ENCODE results near the gene XPNPEP1. TPM values are rescaled to one million over a fixed set of nuclear protein-coding genes. Genes with fewer than 3 reads are reported as not detected.

The XPNPEP1 gene
- total RNA-seq, 8 experiments from 2014 or later, result 51.0 to 121 (median 86.3) TPM

DNA sequence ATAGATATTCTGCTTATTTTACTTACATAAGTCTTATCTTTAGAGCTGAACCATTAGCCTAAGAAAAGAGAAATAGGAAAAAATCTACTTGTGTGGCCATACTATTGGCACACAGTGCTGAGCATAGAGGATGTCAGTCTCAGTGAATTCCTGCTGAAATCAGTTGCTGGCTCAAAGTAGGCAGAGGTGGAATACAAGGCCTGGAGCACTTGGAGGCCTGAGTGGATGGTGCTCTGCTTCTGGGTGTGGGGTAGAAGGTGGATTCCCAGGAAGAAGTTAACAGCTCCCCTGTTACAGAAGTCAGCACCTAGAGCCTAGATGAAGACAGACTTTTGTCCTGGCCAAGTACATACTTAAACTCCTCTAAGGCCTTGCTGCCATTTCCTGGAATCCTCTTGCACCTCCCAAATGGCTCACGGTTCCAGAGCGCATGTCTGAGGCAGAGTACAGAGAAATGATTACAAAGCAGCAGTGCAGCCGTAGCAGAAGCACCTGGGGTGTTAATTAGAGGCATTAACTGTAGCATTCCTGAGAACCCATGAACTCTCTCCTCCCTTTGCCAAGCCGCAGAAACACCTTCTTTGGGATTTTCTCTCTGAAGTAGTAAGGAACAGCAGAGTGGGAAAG, 18.0 kb upstream of the XPNPEP1 start:
- no peak overlapping the region for H3K27ac ChIP-seq
- in situ Hi-C loops (cut with MboI; ENCODE audit: low pct_unique_long_range_greater_than_20kb in 2 of 9, low sequenced_read_pairs in 9 of 9, unreplicated experiment in 9 of 9), result no loop called here

DNA sequence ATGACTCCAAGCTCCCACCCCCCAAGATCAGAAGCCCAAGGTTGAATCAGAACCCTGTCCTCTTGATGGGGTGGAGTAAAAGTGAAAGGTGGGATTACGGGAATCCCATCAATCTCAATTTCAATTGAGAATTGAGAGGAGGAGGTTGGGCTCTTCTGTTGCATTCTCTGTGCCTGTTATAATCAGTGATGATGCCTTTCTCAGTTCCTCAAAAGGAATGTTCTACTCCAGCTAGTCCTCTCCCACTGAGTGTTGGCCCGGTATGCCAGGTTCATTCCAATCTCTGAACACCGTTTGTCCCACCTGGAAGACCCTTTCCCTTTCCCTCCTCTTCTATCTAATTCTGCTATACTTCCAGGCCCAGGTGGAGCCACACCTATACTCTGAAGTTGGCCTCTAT, 17.2 kb upstream of the XPNPEP1 start:
- 56 to 100% (median 87%) methylated on average over 1 to 3 of the region's 3 CpGs; no CpG with 5 or more reads in 3 of the 10 experiments for WGBS, 10 experiments
- no peak for ATAC-seq (replicated peaks in 6 of 8)
- Histone ChIP-seq H3K27ac (no peak overlapping the region), H3K4me3 (no peak overlapping the region), H3K4me1 (replicated peaks in 1 of 2) (no peaks in the 10 kb centered on the region)
- in situ Hi-C loops (cut with MboI; ENCODE audit: low pct_unique_long_range_greater_than_20kb in 2 of 9, low sequenced_read_pairs in 9 of 9, unreplicated experiment in 9 of 9), result no loop called here

More for the DNA sequence above, 18.0 kb upstream of the XPNPEP1 start:
- no peaks in the 10 kb centered on the region for H3K4me1 ChIP-seq (replicated peaks in 1 of 2)
- 61 to 82% (median 80%) methylated on average over 2 to 4 of the region's 4 CpGs; no CpG with 5 or more reads in 3 of the 10 experiments for WGBS, 10 experiments
- no peak for ATAC-seq (replicated peaks in 6 of 8)
- no peak overlapping the region for H3K4me3 ChIP-seq

DNA sequence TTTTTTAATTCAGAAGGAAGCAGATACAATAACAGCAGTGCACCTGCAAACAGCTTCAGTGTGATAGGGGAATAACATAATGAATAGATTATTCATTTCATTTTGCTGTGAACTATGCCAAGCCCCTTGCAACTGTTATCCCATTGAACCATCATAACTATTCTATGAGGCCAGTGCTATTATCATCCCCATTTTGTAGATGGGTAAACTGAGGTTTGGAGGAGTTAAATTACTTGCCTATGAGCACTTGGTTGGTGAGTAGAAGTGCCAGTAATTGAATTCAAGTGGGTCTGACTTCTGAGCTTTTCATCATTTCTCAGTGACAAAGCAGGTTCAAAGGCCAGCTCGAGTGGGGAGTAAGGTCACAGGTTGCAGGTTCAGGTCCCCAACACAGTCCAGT, 16.8 kb upstream of the XPNPEP1 start:
- no peak overlapping the region for H3K4me3 ChIP-seq
- in situ Hi-C loops (cut with MboI; ENCODE audit: low pct_unique_long_range_greater_than_20kb in 2 of 9, low sequenced_read_pairs in 9 of 9, unreplicated experiment in 9 of 9), result no loop called here
- H3K27ac ChIP-seq, result no peak overlapping the region
- H3K4me1 ChIP-seq (replicated peaks in 1 of 2), result no peaks in the 10 kb centered on the region
- no peak for ATAC-seq (replicated peaks in 6 of 8)
- WGBS, 10 experiments, result 60 to 100% (median 80%) methylated on average over 1 of the region's 1 CpG; no CpG with 5 or more reads in 7 of the 10 experiments

DNA sequence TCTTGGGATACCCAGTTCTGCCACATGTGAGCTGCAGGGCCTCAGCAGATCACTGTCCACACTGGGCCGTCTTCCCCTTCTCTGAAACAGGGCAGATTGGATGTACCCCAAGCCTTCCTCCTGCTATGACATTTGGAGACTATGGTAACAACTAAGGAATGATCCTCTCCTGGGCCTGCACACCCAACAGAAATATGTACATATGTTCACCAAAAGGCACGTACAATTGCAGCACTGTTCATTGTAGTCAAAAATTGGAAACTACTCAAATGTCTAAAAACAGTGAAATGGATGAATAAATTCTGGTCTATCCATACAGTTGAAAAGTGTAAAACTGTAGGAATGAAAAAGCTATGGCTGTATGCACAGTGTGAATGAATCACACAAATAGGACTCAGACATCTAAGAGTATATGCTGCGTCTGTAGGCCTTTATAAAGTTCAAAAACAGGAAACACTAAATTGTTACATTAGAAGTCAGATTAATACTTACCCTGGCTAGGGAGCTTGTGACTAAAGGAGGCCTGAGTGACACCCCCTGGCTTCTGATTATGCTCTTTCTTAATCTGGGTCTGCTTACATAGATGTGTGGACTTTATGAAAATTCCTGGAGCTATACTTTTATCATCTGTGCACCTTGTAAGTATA, 16.1 kb upstream of the XPNPEP1 start:
- no peak overlapping the region for H3K27ac ChIP-seq
- peak in 3 of 8 experiments; percentile 22 to 58 (median 57) for ATAC-seq (replicated peaks in 6 of 8)
- peaks cover 4 to 6% of the 10 kb centered on the region in 2 donors for H3K4me1 ChIP-seq (replicated peaks in 1 of 2)
- WGBS, 10 experiments, result 0 to 90% (median 72%) methylated on average over 1 to 2 of the region's 3 CpGs; no CpG with 5 or more reads in 1 of the 10 experiments
- in situ Hi-C loops (cut with MboI; ENCODE audit: low pct_unique_long_range_greater_than_20kb in 2 of 9, low sequenced_read_pairs in 9 of 9, unreplicated experiment in 9 of 9), result no loop called here
- no peak overlapping the region for H3K4me3 ChIP-seq

DNA sequence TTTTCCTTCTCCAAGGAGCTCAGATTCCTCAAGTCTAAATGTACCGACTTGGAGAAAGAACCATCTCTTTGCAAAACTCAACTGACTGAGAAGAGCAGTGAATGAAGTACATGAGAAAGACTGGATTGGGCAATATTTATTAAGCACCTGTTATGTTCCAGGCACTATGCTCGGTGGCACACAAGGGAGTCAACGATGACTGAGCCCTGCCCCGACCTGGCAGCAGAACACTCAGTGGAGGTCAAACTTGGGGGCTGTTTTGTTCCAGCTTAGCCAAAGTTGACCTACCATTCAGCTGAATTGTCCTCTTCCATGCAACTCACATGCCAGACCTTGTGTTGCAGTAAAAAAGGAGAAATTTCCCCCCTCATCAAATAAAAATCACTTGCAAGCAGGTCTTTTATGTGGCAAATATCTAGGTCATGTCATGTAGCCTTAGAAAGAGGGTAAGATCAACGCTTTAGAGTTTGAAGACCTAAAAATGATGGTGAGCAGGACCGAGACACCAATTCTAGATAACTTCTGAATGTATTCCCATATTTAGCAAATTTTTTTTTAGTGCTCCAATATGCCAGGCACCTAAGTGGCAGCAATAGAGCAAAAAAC, 14.3 kb upstream of the XPNPEP1 start:
- 71 to 98% (median 88%) methylated on average over 2 to 6 of the region's 6 CpGs; no CpG with 5 or more reads in 1 of the 10 experiments for WGBS, 10 experiments
- ATAC-seq (replicated peaks in 6 of 8), result no peak
- Histone ChIP-seq H3K27ac (no peak overlapping the region), H3K4me3 (no peak overlapping the region), H3K4me1 (replicated peaks in 1 of 2) (peaks cover 6 to 14% of the 10 kb centered on the region in 2 donors)
- in situ Hi-C loops (cut with MboI; ENCODE audit: low pct_unique_long_range_greater_than_20kb in 2 of 9, low sequenced_read_pairs in 9 of 9, unreplicated experiment in 9 of 9), result no loop called here

DNA sequence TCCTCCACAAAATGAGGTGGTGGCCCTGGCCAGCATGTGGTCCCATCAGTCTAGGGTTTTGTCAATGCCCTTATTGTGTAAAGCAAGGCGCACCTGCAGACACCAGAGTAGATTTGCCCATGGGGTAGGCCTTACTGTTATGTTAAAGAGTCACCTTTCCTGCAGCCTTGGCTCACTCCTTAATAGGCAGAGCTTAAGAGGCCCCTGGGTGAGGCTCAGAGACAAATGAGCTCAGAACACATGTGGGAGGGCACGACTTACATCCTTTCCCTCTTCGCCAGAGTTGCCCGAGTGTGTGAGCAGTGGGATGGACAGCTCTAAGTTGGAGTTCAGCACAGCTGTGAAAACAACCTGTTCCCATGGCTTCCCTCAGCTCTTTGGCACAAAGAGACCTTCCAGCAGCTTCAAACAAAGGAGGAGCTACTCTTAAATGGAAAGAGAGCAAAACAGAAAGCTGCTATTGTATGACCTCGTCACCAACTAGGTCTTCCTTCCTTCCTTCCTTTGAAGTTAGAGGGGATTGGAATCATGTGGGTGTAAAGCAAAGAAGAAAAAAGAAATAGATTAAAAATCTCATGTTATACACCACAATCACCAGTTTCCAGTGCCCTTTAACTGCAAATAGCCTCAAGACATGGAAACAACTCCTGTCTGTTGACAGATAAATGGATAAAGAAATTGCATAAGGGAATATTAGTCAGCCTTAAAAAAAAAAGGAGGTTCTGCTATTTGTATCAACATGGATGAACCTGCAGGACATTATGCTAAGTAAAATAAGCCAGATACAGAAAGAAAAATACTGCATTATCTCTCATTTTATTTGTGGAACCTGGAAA, 11.9 kb upstream of the XPNPEP1 start:
- ATAC-seq (replicated peaks in 6 of 8), result peak; percentile 53 to 95 (median 76)
- in situ Hi-C loops (cut with MboI; ENCODE audit: low pct_unique_long_range_greater_than_20kb in 2 of 9, low sequenced_read_pairs in 9 of 9, unreplicated experiment in 9 of 9), result no loop called here
- Histone ChIP-seq H3K4me3 (no peak overlapping the region), H3K27ac (no peak overlapping the region), H3K4me1 (replicated peaks in 1 of 2) (peaks cover 6 to 14% of the 10 kb centered on the region in 2 donors)
- WGBS, 10 experiments, result 0 to 90% (median 35%) methylated on average over 1 to 4 of the region's 5 CpGs; no CpG with 5 or more reads in 1 of the 10 experiments

DNA sequence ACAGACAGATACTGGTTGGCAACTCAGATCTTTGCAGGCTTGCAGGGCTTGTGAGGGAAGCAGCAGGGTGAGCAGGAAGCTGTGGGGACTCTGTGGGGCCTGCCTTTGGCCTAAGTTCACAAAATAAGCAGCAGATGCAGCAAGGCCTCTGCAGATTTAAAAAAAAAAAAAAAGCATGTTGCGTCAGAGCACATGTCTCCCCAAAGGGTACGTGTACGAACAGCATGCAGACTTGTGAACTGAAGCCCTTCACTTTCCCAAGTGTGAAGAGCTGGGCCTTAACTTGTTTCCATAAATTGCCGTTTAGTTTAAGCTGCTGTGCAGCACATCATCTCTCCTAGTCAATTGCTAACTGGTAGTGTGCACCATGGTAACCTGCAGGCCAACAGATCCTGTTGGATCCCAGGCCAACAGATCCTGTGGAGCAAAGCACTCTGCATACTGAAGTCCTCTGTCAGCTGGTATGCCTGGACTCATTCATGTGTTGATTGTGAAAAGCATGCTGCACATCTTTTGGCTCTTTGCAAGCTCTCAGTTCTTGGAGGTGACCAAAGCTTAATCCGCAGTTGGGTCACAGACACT, 10.8 kb upstream of the XPNPEP1 start:
- WGBS, 10 experiments, result 40 to 100% (median 60%) methylated on average over 1 to 5 of the region's 5 CpGs; no CpG with 5 or more reads in 1 of the 10 experiments
- no peak overlapping the region for H3K4me3 ChIP-seq
- H3K27ac ChIP-seq, result no peak overlapping the region
- in situ Hi-C loops (cut with MboI; ENCODE audit: low pct_unique_long_range_greater_than_20kb in 2 of 9, low sequenced_read_pairs in 9 of 9, unreplicated experiment in 9 of 9), result no loop called here
- peak in 5 of 8 experiments; percentile 15 to 67 (median 53) for ATAC-seq (replicated peaks in 6 of 8)
- H3K4me1 ChIP-seq (replicated peaks in 1 of 2), result peaks cover 6 to 14% of the 10 kb centered on the region in 2 donors

DNA sequence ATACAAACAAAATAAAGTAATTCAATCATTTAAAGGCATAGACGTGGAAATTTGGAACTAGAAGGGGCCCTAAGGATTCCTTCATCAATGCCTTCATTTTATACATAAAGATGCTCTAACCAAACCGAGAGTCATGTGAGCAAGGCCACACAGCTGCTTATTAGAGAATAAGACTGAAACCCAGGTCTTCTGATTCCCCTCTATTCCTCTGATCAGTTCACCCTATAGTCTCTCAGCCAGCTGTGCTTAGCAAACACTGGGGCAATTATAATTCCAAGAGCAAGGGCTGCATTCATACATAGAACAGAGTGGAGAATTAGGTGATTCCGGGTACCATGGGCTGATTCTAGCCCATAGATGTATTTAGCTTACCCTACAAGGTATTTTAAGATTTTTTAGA, 9.7 kb upstream of the XPNPEP1 start:
- no peak for ATAC-seq (replicated peaks in 6 of 8)
- in situ Hi-C loops (cut with MboI; ENCODE audit: low pct_unique_long_range_greater_than_20kb in 2 of 9, low sequenced_read_pairs in 9 of 9, unreplicated experiment in 9 of 9), result no loop called here
- Histone ChIP-seq H3K4me1 (replicated peaks in 1 of 2) (peaks cover 6 to 14% of the 10 kb centered on the region in 2 donors), H3K27ac (no peak overlapping the region), H3K4me3 (no peak overlapping the region)
- 20 to 96% (median 82%) methylated on average over 1 to 3 of the region's 3 CpGs; no CpG with 5 or more reads in 4 of the 10 experiments for WGBS, 10 experiments

DNA sequence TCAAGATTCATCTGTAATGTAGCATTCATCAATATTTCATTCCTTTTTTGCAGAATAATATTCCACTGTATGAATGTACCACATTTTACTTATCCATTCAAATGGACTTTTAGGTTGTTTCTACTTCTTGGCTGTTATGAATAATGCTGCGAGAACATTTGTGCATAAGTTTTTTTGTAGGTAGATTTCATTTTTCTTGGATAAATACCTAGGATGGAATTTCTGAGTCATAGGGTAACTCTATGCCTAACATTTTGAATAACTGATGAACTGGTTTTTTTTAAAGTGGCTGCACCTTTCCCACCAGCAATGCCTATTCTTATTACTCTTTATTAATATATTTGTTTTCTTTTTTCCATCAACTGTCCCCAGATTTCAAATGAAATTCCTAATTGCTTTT, 9.1 kb upstream of the XPNPEP1 start:
- no peak for ATAC-seq (replicated peaks in 6 of 8)
- Histone ChIP-seq H3K4me3 (no peak overlapping the region), H3K4me1 (replicated peaks in 1 of 2) (peaks cover 6 to 14% of the 10 kb centered on the region in 2 donors), H3K27ac (no peak overlapping the region)
- 14 to 100% (median 87%) methylated on average over 1 of the region's 1 CpG for WGBS, 10 experiments
- in situ Hi-C loops (cut with MboI; ENCODE audit: low pct_unique_long_range_greater_than_20kb in 2 of 9, low sequenced_read_pairs in 9 of 9, unreplicated experiment in 9 of 9), result no loop called here

DNA sequence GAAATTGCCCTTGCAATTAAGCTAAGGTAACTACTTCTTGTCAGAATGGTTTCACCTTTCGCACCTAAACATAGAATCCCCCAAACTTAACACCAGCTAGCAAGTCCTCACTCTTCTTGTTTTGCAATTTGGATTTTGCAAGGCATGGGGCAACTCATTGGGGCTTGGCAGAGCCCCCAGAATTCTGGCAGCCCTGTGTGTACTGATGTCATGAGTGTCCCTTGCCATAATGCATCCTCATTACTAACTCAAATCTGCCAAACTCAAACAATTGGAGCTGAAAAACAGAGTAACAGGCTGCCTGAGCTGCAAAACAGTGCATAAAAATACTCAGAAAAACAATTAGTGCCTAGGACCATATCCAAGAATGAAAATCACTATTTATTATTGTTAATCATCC, 7.9 kb upstream of the XPNPEP1 start:
- ATAC-seq (replicated peaks in 6 of 8), result no peak
- Histone ChIP-seq H3K4me1 (replicated peaks in 1 of 2) (peaks cover 6 to 14% of the 10 kb centered on the region in 2 donors), H3K27ac (no peak overlapping the region), H3K4me3 (no peak overlapping the region)
- WGBS, 10 experiments, result 86 to 100% (median 100%) methylated on average over 1 of the region's 1 CpG; no CpG with 5 or more reads in 3 of the 10 experiments
- in situ Hi-C loops (cut with MboI; ENCODE audit: low pct_unique_long_range_greater_than_20kb in 2 of 9, low sequenced_read_pairs in 9 of 9, unreplicated experiment in 9 of 9), result no loop called here

DNA sequence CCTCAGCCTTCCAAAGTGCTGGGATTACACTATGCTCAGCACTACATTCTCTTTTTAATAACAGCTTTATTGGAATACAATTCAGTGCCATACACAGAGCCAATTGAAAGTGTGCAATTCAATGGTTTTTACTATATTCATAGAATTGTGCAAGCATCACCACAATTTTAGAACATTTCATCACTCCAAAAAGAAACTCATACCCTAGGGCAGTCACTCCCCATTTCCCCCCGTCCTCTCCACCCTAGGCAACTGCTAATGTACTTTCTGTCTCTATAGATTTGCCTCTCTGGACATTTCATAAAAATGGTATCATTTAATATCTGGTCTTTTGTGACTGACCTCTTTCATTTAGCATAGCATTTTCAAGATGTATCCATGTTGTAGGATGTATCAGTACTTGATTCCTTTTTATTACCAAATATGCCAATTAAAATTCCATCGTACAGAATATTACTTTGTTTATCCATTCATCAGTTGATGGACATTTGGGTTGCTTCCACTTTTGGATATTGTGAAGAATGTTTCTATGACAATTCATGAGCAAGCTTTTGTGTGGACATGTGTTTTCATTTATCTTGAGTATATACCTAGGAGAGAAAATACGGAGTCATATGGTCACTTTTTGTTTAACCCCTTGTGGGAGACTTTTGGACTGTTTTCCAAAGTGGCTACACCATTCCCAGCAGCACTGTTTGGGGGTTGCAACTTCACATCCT, 6.3 kb upstream of the XPNPEP1 start:
- H3K4me3 ChIP-seq, result no peak overlapping the region
- no peak overlapping the region for H3K27ac ChIP-seq
- WGBS, 10 experiments, result 0 to 100% (median 93%) methylated on average over 1 to 3 of the region's 3 CpGs; no CpG with 5 or more reads in 1 of the 10 experiments
- peaks cover 2 to 10% of the 10 kb centered on the region in 2 donors for H3K4me1 ChIP-seq (replicated peaks in 1 of 2)
- ATAC-seq (replicated peaks in 6 of 8), result peak in 3 of 8 experiments; percentile 22 to 68 (median 23)
- in situ Hi-C loops (cut with MboI; ENCODE audit: low pct_unique_long_range_greater_than_20kb in 2 of 9, low sequenced_read_pairs in 9 of 9, unreplicated experiment in 9 of 9), result no loop called here

DNA sequence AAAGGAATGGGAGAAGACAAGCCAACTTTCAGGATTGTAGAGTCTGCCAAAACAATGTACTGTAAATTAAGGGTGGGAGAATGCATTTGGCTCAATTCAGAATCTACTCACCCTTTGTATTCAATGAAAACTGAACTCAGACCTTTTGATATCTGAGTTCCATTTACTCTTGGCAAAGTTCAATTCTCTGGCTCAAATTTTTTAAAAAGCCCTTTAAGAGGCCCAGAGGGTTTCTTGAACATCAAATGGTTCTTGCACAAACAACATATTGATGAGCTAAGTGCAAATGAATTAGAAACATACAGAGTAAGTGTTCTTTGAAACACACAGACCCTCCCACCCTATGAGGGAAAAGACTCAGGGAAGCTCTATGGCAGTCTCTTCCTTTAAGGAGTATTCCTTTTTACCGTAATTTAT, 5.2 kb upstream of the XPNPEP1 start:
- peak in 2 of 8 experiments; percentile 10 to 56 for ATAC-seq (replicated peaks in 6 of 8)
- WGBS, 10 experiments, result 63 to 100% (median 80%) methylated on average over 1 of the region's 1 CpG; no CpG with 5 or more reads in 5 of the 10 experiments

More for the DNA sequence above, 5.2 kb upstream of the XPNPEP1 start:
- Histone ChIP-seq H3K4me3 (no peak overlapping the region), H3K4me1 (replicated peaks in 1 of 2) (peaks cover 3 to 4% of the 10 kb centered on the region in 2 donors), H3K27ac (no peak overlapping the region)
- in situ Hi-C loops (cut with MboI; ENCODE audit: low pct_unique_long_range_greater_than_20kb in 2 of 9, low sequenced_read_pairs in 9 of 9, unreplicated experiment in 9 of 9), result no loop called here
